Right lobe of liver (tissue), 4 donors: ENCODE data around the gene GNAQ.

Experiments
- CTCF ChIP-seq, 4 donors: fragments of 200-600 bp in 3 of 4; fragments of 450-650 bp in 1 of 4; IDR thresholded peaks; one replicate each; pipeline versions ENCODE4 v1.5.1 to v1.8.0; 2016 to 2022; ENCODE audit warnings: antibody characterized with exemption in 4 of 4, mild to moderate bottlenecking in 2 of 4
- POLR2A ChIP-seq: fragments of 450-650 bp; IDR thresholded peaks from one replicate; pipeline ENCODE4 v1.6.1; 2017; ENCODE audit warnings: antibody characterized with exemption, mild to moderate bottlenecking
- donor health status: DM: no; HTN: no; CAD: no.
- donor health status: DM: no; HTN: no; CAD: no.
- donor health status: DM: no; HTN: yes; CAD: no.

GRCh38 chr9:78026947-78027346 lies 4.7 kb downstream of the GNAQ start:
- no peak for TF ChIP-seq CTCF (IDR thresholded peaks at IDR 0.05)
- TF ChIP-seq POLR2A: no peak
